ENCODE measurements around the gene ACAP2. TPM values are rescaled to one million over a fixed set of nuclear protein-coding genes. Genes with fewer than 3 reads are reported as not detected.
"Not testable (repeated sequence)": the region's sequence is repeated elsewhere in the genome, so short reads cannot be mapped to it uniquely, and the experiment has no call there.

ACAP2 gene
- total RNA-seq (40.4 TPM), polyA plus RNA-seq (18.9 TPM)
- long read RNA-seq, donor 1: 0 reads
- long read RNA-seq, donor 2: 0 reads
- long read RNA-seq, donor 3, full-length matches to known transcripts: 2 of 2 reads
- long read RNA-seq, donor 3, partial matches to known transcripts: 0 of 2 reads
- long read RNA-seq, donor 3, other reads (novel, unspliced or antisense): 0 of 2 reads
- long read RNA-seq, donor 4: 0 reads
- long read RNA-seq, donor 5, full-length matches to known transcripts: 1 of 1 reads
- long read RNA-seq, donor 5, partial matches to known transcripts: 0 of 1 reads
- long read RNA-seq, donor 5, other reads (novel, unspliced or antisense): 0 of 1 reads
- long read RNA-seq, donor 6, full-length matches to known transcripts: 1 of 1 reads
- long read RNA-seq, donor 6, partial matches to known transcripts: 0 of 1 reads
- long read RNA-seq, donor 6, other reads (novel, unspliced or antisense): 0 of 1 reads
- long read RNA-seq, donor 7, full-length matches to known transcripts: 4 of 4 reads
- long read RNA-seq, donor 7, partial matches to known transcripts: 0 of 4 reads
- long read RNA-seq, donor 7, other reads (novel, unspliced or antisense): 0 of 4 reads
- long read RNA-seq, donor 8, full-length matches to known transcripts: 2 of 2 reads
- long read RNA-seq, donor 8, partial matches to known transcripts: 0 of 2 reads
- long read RNA-seq, donor 8, other reads (novel, unspliced or antisense): 0 of 2 reads
- long read RNA-seq, donor 9, full-length matches to known transcripts: 5 of 5 reads
- long read RNA-seq, donor 9, partial matches to known transcripts: 0 of 5 reads
- long read RNA-seq, donor 9, other reads (novel, unspliced or antisense): 0 of 5 reads
- long read RNA-seq, donor 10, full-length matches to known transcripts: 3 of 3 reads
- long read RNA-seq, donor 10, partial matches to known transcripts: 0 of 3 reads
- long read RNA-seq, donor 10, other reads (novel, unspliced or antisense): 0 of 3 reads

GRCh38 chr3:195442573-195443390, at the start of gene ACAP2:
TSS of gene ACAP2 (minus strand) at chr3:195443020. CDS start at chr3:195442847, 173 bp downstream.
- peak within 1 kb of the TSS; percentile 96 for H3K27ac ChIP-seq (ENCODE audit: low read depth in 1 of 2, low read length in 1 of 2)
- no peaks in the 10 kb centered on the region for H3K36me3 ChIP-seq (ENCODE audit: control insufficient read depth in 2 of 2, insufficient read depth in 2 of 2, low read length in 1 of 2)
- H3K27me3 ChIP-seq (ENCODE audit: control insufficient read depth in 2 of 2, insufficient read depth in 1 of 2, low read length in 1 of 2): no peaks in the 10 kb centered on the region
- H3K4me1 ChIP-seq (ENCODE audit: control insufficient read depth in 2 of 2, insufficient read depth in 2 of 2, low read length in 2 of 2): peaks cover 9 to 13% of the 10 kb centered on the region in 2 donors
- peak; percentile 90 to 99 (median 98) for DNase-seq (ENCODE audit: low read depth in 6 of 9, low spot score in 9 of 9)
- under 1% methylated on average over 106 of the region's 106 CpGs for WGBS
- no peaks in the 10 kb centered on the region for H3K9me3 ChIP-seq (ENCODE audit: control insufficient read depth in 2 of 2, insufficient read depth in 1 of 2, low read length in 1 of 2)
- H3K4me3 ChIP-seq (ENCODE audit: low read length in 2 of 2): peak within 1 kb of the TSS; percentile 74 to 81

- no peaks in the 10 kb centered on the region for H3K9me3 ChIP-seq (ENCODE audit: control insufficient read depth in 2 of 2, insufficient read depth in 1 of 2, low read length in 1 of 2)
- 98% methylated on average over 3 of the region's 3 CpGs for WGBS
- H3K4me1 ChIP-seq (ENCODE audit: control insufficient read depth in 2 of 2, insufficient read depth in 2 of 2, low read length in 2 of 2): no peaks in the 10 kb centered on the region
- no peaks in the 10 kb centered on the region for H3K27me3 ChIP-seq (ENCODE audit: control insufficient read depth in 2 of 2, insufficient read depth in 1 of 2, low read length in 1 of 2)
- H3K27ac ChIP-seq (ENCODE audit: low read depth in 1 of 2, low read length in 1 of 2): no peak overlapping the region
- no peak overlapping the region for H3K4me3 ChIP-seq (ENCODE audit: low read length in 2 of 2)
- no peaks in the 10 kb centered on the region for H3K36me3 ChIP-seq (ENCODE audit: control insufficient read depth in 2 of 2, insufficient read depth in 2 of 2, low read length in 1 of 2)
- no peak for DNase-seq (ENCODE audit: low read depth in 6 of 9, low spot score in 9 of 9)
Measured at GRCh38 chr3:195475614-195476013, 32.8 kb upstream of the ACAP2 start.

- H3K9me3 ChIP-seq (ENCODE audit: control insufficient read depth in 2 of 2, insufficient read depth in 1 of 2, low read length in 1 of 2); H3K27me3 ChIP-seq (ENCODE audit: control insufficient read depth in 2 of 2, insufficient read depth in 1 of 2, low read length in 1 of 2); H3K4me1 ChIP-seq (ENCODE audit: control insufficient read depth in 2 of 2, insufficient read depth in 2 of 2, low read length in 2 of 2); H3K27ac ChIP-seq (ENCODE audit: low read depth in 1 of 2, low read length in 1 of 2); H3K36me3 ChIP-seq (ENCODE audit: control insufficient read depth in 2 of 2, insufficient read depth in 2 of 2, low read length in 1 of 2); H3K4me3 ChIP-seq (ENCODE audit: low read length in 2 of 2); DNase-seq (ENCODE audit: low read depth in 6 of 9, low spot score in 9 of 9): not testable (repeated sequence)
- 90% methylated on average over 8 of the region's 8 CpGs for WGBS
Measured at GRCh38 chr3:195475116-195475515, 32.3 kb upstream of the ACAP2 start.

GRCh38 chr3:195468841-195469240, 26.0 kb upstream of the ACAP2 start:
- no peaks in the 10 kb centered on the region for H3K36me3 ChIP-seq (ENCODE audit: control insufficient read depth in 2 of 2, insufficient read depth in 2 of 2, low read length in 1 of 2)
- H3K4me1 ChIP-seq (ENCODE audit: control insufficient read depth in 2 of 2, insufficient read depth in 2 of 2, low read length in 2 of 2): no peaks in the 10 kb centered on the region
- H3K27me3 ChIP-seq (ENCODE audit: control insufficient read depth in 2 of 2, insufficient read depth in 1 of 2, low read length in 1 of 2): no peaks in the 10 kb centered on the region
- no peak overlapping the region for H3K27ac ChIP-seq (ENCODE audit: low read depth in 1 of 2, low read length in 1 of 2)
- no peak overlapping the region for H3K4me3 ChIP-seq (ENCODE audit: low read length in 2 of 2)
- WGBS: over 99% methylated on average over 4 of the region's 4 CpGs
- no peak for DNase-seq (ENCODE audit: low read depth in 6 of 9, low spot score in 9 of 9)
- H3K9me3 ChIP-seq (ENCODE audit: control insufficient read depth in 2 of 2, insufficient read depth in 1 of 2, low read length in 1 of 2): peaks cover 0 to 3% of the 10 kb centered on the region in 2 donors

GRCh38 chr3:195468391-195468776, 25.6 kb upstream of the ACAP2 start:
- Histone ChIP-seq H3K36me3 (ENCODE audit: control insufficient read depth in 2 of 2, insufficient read depth in 2 of 2, low read length in 1 of 2) (no peaks in the 10 kb centered on the region), H3K27me3 (ENCODE audit: control insufficient read depth in 2 of 2, insufficient read depth in 1 of 2, low read length in 1 of 2) (no peaks in the 10 kb centered on the region), H3K9me3 (ENCODE audit: control insufficient read depth in 2 of 2, insufficient read depth in 1 of 2, low read length in 1 of 2) (peaks cover 0 to 3% of the 10 kb centered on the region in 2 donors), H3K27ac (ENCODE audit: low read depth in 1 of 2, low read length in 1 of 2) (no peak overlapping the region), H3K4me1 (ENCODE audit: control insufficient read depth in 2 of 2, insufficient read depth in 2 of 2, low read length in 2 of 2) (no peaks in the 10 kb centered on the region), H3K4me3 (ENCODE audit: low read length in 2 of 2) (no peak overlapping the region)
- DNase-seq (ENCODE audit: low read depth in 6 of 9, low spot score in 9 of 9): no peak
- WGBS: 87% methylated on average over 4 of the region's 4 CpGs

- H3K27ac ChIP-seq (ENCODE audit: low read depth in 1 of 2, low read length in 1 of 2): no peak overlapping the region
- H3K4me3 ChIP-seq (ENCODE audit: low read length in 2 of 2): no peak overlapping the region
- no peaks in the 10 kb centered on the region for H3K36me3 ChIP-seq (ENCODE audit: control insufficient read depth in 2 of 2, insufficient read depth in 2 of 2, low read length in 1 of 2)
- H3K27me3 ChIP-seq (ENCODE audit: control insufficient read depth in 2 of 2, insufficient read depth in 1 of 2, low read length in 1 of 2): no peaks in the 10 kb centered on the region
- no peaks in the 10 kb centered on the region for H3K4me1 ChIP-seq (ENCODE audit: control insufficient read depth in 2 of 2, insufficient read depth in 2 of 2, low read length in 2 of 2)
- WGBS: 97% methylated on average over 5 of the region's 5 CpGs
- no peak for DNase-seq (ENCODE audit: low read depth in 6 of 9, low spot score in 9 of 9)
- peaks cover 0 to 3% of the 10 kb centered on the region in 2 donors for H3K9me3 ChIP-seq (ENCODE audit: control insufficient read depth in 2 of 2, insufficient read depth in 1 of 2, low read length in 1 of 2)
Measured at GRCh38 chr3:195467641-195468390, 25.0 kb upstream of the ACAP2 start.

- no peak for DNase-seq (ENCODE audit: low read depth in 6 of 9, low spot score in 9 of 9)
- H3K4me3 ChIP-seq (ENCODE audit: low read length in 2 of 2): no peak overlapping the region
- H3K36me3 ChIP-seq (ENCODE audit: control insufficient read depth in 2 of 2, insufficient read depth in 2 of 2, low read length in 1 of 2): no peaks in the 10 kb centered on the region
- 92% methylated on average over 4 of the region's 4 CpGs for WGBS
- H3K27me3 ChIP-seq (ENCODE audit: control insufficient read depth in 2 of 2, insufficient read depth in 1 of 2, low read length in 1 of 2): no peaks in the 10 kb centered on the region
- H3K4me1 ChIP-seq (ENCODE audit: control insufficient read depth in 2 of 2, insufficient read depth in 2 of 2, low read length in 2 of 2): no peaks in the 10 kb centered on the region
- H3K27ac ChIP-seq (ENCODE audit: low read depth in 1 of 2, low read length in 1 of 2): no peak overlapping the region
- H3K9me3 ChIP-seq (ENCODE audit: control insufficient read depth in 2 of 2, insufficient read depth in 1 of 2, low read length in 1 of 2): peaks cover 0 to 3% of the 10 kb centered on the region in 2 donors
Measured at GRCh38 chr3:195466251-195466650, 23.4 kb upstream of the ACAP2 start.

- H3K36me3 ChIP-seq (ENCODE audit: control insufficient read depth in 2 of 2, insufficient read depth in 2 of 2, low read length in 1 of 2); H3K4me1 ChIP-seq (ENCODE audit: control insufficient read depth in 2 of 2, insufficient read depth in 2 of 2, low read length in 2 of 2); H3K27me3 ChIP-seq (ENCODE audit: control insufficient read depth in 2 of 2, insufficient read depth in 1 of 2, low read length in 1 of 2); H3K4me3 ChIP-seq (ENCODE audit: low read length in 2 of 2); DNase-seq (ENCODE audit: low read depth in 6 of 9, low spot score in 9 of 9); H3K27ac ChIP-seq (ENCODE audit: low read depth in 1 of 2, low read length in 1 of 2); H3K9me3 ChIP-seq (ENCODE audit: control insufficient read depth in 2 of 2, insufficient read depth in 1 of 2, low read length in 1 of 2): not testable (repeated sequence)
- 98% methylated on average over 6 of the region's 6 CpGs for WGBS
Measured at GRCh38 chr3:195462922-195463321, 20.1 kb upstream of the ACAP2 start.
